PC-9 (cell line): ENCODE data around the gene IL32.

Source experiments
- EZH2 ChIP-seq: fragments of 200-600 bp; sonication (generic); IDR thresholded peaks from 2 replicates; pipeline ENCODE4 v1.8.0; 2017; ENCODE audit warnings: antibody characterized with exemption, low read depth
- TF ChIP-seq, protein P1 (sequence below): fragments of 200-600 bp; sonication (generic); conservative IDR thresholded peaks from 2 replicates; pipeline ENCODE4 v1.6.1; 2017; ENCODE audit warnings: mixed run types, antibody characterized with exemption, mild to moderate bottlenecking, moderate library complexity

DNA sequence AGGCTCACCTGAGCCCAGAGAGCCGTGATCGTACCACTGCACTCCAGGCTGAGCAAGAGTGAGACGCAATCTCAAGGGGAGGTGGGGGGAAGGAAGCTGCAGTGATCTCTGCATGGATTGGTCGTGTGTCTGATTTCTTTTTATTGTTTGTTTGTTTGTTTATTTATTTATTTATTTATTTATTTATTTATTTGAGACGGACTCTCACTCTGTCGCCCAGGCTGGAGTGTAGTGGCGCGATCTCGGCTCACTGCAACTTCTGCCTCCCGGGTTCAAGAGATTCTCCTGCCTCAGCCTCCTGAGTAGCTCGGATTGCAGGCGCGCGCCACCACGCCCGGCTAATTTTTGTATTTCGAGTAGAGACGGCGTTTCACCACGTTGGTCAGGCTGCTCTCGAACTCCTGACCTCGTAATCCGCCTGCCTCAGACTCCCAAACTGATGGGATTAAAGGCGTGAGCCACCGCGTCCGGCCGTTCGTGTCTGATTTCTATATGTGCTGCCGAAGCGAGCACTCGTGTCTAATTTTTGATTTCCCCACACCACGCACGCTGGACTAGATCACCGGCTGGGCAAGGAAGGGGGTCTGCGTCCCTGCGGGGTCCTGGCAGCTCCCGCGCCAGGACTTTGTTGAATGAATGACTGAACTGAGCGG lies 45.7 kb upstream of the IL32 start:
- TF ChIP-seq, protein P1, sequence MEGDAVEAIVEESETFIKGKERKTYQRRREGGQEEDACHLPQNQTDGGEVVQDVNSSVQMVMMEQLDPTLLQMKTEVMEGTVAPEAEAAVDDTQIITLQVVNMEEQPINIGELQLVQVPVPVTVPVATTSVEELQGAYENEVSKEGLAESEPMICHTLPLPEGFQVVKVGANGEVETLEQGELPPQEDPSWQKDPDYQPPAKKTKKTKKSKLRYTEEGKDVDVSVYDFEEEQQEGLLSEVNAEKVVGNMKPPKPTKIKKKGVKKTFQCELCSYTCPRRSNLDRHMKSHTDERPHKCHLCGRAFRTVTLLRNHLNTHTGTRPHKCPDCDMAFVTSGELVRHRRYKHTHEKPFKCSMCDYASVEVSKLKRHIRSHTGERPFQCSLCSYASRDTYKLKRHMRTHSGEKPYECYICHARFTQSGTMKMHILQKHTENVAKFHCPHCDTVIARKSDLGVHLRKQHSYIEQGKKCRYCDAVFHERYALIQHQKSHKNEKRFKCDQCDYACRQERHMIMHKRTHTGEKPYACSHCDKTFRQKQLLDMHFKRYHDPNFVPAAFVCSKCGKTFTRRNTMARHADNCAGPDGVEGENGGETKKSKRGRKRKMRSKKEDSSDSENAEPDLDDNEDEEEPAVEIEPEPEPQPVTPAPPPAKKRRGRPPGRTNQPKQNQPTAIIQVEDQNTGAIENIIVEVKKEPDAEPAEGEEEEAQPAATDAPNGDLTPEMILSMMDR, result no peak
- TF ChIP-seq EZH2, result no peak
